Nephron (organoid): ENCODE data around the gene HS3ST2.

ENCODE experiments used
- H3K27ac Mint-ChIP-seq, 3 experiments: 2 replicates each; pipeline ENCODE4 v1.8.0; 2020; ENCODE audit warnings: mixed read lengths in 3 of 3, mild to moderate bottlenecking in 2 of 3, moderate library complexity in 1 of 3
- H3K27me3 Mint-ChIP-seq: 2 replicates; pipeline ENCODE4 v1.8.0; 2021; ENCODE audit warnings: low read depth, mild to moderate bottlenecking, moderate library complexity, mixed read lengths
- H3K36me3 Mint-ChIP-seq: 2 replicates; pipeline ENCODE4 v1.8.0; 2020; ENCODE audit warnings: low read depth, mixed read lengths
- H3K4me1 Mint-ChIP-seq: 2 replicates; pipeline ENCODE4 v1.8.0; 2020; ENCODE audit warnings: mixed read lengths
- H3K4me3 Mint-ChIP-seq, 3 experiments: 2 replicates each; pipeline ENCODE4 v1.8.0; 2020; ENCODE audit warnings: mild to moderate bottlenecking in 3 of 3, mixed read lengths in 3 of 3, moderate library complexity in 2 of 3
- H3K9me3 Mint-ChIP-seq: 2 replicates; pipeline ENCODE4 v1.8.0; 2020; ENCODE audit warnings: mixed read lengths
- CTCF ChIP-seq, 3 experiments: fragments of 200-600 bp; sonication (generic); IDR thresholded peaks; one replicate each; pipeline ENCODE4 v1.5.0; 2021; ENCODE audit warnings: antibody characterized with exemption in 3 of 3; ENCODE audit not compliant: unreplicated experiment in 3 of 3

Gene HS3ST2

GRCh38 chr16:22886927-22887326 lies 73.0 kb downstream of the HS3ST2 start:
- Mint-ChIP-seq H3K9me3 (no peaks in the 10 kb centered on the region), H3K36me3 (no peaks in the 10 kb centered on the region)

GRCh38 chr16:22887445-22887844 lies 73.5 kb downstream of the HS3ST2 start:
- Mint-ChIP-seq H3K27ac (no peak overlapping the region), H3K4me3 (no peak overlapping the region), H3K36me3 (no peaks in the 10 kb centered on the region), H3K27me3 (peaks cover 14% of the 10 kb centered on the region), H3K4me1 (no peaks in the 10 kb centered on the region), H3K9me3 (no peaks in the 10 kb centered on the region)
- TF ChIP-seq CTCF (IDR thresholded peaks at IDR 0.05; ENCODE audit: unreplicated experiment in 3 of 3): no peak

More at GRCh38 chr16:22886927-22887326, 73.0 kb downstream of the HS3ST2 start:
- no peak overlapping the region for H3K27ac Mint-ChIP-seq
- no peaks in the 10 kb centered on the region for H3K4me1 Mint-ChIP-seq
- TF ChIP-seq CTCF (IDR thresholded peaks at IDR 0.05; ENCODE audit: unreplicated experiment in 3 of 3): no peak
- H3K27me3 Mint-ChIP-seq: peaks cover 14% of the 10 kb centered on the region
- H3K4me3 Mint-ChIP-seq: no peak overlapping the region

GRCh38 chr16:22888791-22889190 lies 74.8 kb downstream of the HS3ST2 start:
- no peaks in the 10 kb centered on the region for H3K9me3 Mint-ChIP-seq
- H3K27me3 Mint-ChIP-seq: peaks cover 14% of the 10 kb centered on the region
- TF ChIP-seq CTCF (IDR thresholded peaks at IDR 0.05; ENCODE audit: unreplicated experiment in 3 of 3): no peak

GRCh38 chr16:22890976-22891375 lies 77.0 kb downstream of the HS3ST2 start:
- H3K4me1 Mint-ChIP-seq: no peaks in the 10 kb centered on the region

More at GRCh38 chr16:22888791-22889190, 74.8 kb downstream of the HS3ST2 start:
- Mint-ChIP-seq H3K4me3 (no peak overlapping the region), H3K4me1 (no peaks in the 10 kb centered on the region), H3K36me3 (no peaks in the 10 kb centered on the region), H3K27ac (no peak overlapping the region)

GRCh38 chr16:22897184-22897583 lies 83.2 kb downstream of the HS3ST2 start:
- no peaks in the 10 kb centered on the region for H3K9me3 Mint-ChIP-seq
- H3K4me3 Mint-ChIP-seq: no peak overlapping the region
- no peak overlapping the region for H3K27ac Mint-ChIP-seq
- H3K36me3 Mint-ChIP-seq: no peaks in the 10 kb centered on the region
- peaks cover 24% of the 10 kb centered on the region for H3K27me3 Mint-ChIP-seq
- TF ChIP-seq CTCF (IDR thresholded peaks at IDR 0.05; ENCODE audit: unreplicated experiment in 3 of 3): no peak
- H3K4me1 Mint-ChIP-seq: no peaks in the 10 kb centered on the region

More at GRCh38 chr16:22890976-22891375, 77.0 kb downstream of the HS3ST2 start:
- no peak overlapping the region for H3K4me3 Mint-ChIP-seq
- H3K36me3 Mint-ChIP-seq: no peaks in the 10 kb centered on the region
- H3K27ac Mint-ChIP-seq: no peak overlapping the region
- H3K9me3 Mint-ChIP-seq: no peaks in the 10 kb centered on the region
- peaks cover 25% of the 10 kb centered on the region for H3K27me3 Mint-ChIP-seq
- no peak for TF ChIP-seq CTCF (IDR thresholded peaks at IDR 0.05; ENCODE audit: unreplicated experiment in 3 of 3)

GRCh38 chr16:22898131-22898530 lies 84.2 kb downstream of the HS3ST2 start:
- Mint-ChIP-seq H3K4me1 (no peaks in the 10 kb centered on the region), H3K9me3 (no peaks in the 10 kb centered on the region), H3K27me3 (peaks cover 24% of the 10 kb centered on the region), H3K4me3 (no peak overlapping the region), H3K36me3 (no peaks in the 10 kb centered on the region), H3K27ac (no peak overlapping the region)
- TF ChIP-seq CTCF (IDR thresholded peaks at IDR 0.05; ENCODE audit: unreplicated experiment in 3 of 3): no peak
